Left lung (tissue), 10 donors: ENCODE results near the gene CDH13. TPM values are rescaled to one million over a fixed set of nuclear protein-coding genes. Genes with fewer than 3 reads are reported as not detected.

ENCODE experiments used
- ATAC-seq: fragments of 200-7000 bp; cut with Tn5 transposase; one replicate; pipeline ENCODE4 v1.9.1; 2020; ENCODE audit warnings: moderate library complexity
- DNase-seq, 4 donors: peaks; one replicate each; pipeline ENCODE4 v3.0.0-alpha.2; 2013 to 2020
- H3K27ac ChIP-seq, 2 donors: fragments of 200-600 bp; sonication (generic) in 1 of 2; one replicate each; pipeline versions ENCODE4 v1.5.0 to v1.8.0; 2020 to 2021
- H3K27me3 ChIP-seq, 2 donors: fragments of 200-600 bp; sonication (generic) in 1 of 2; one replicate each; pipeline versions ENCODE4 v1.5.0 to v1.8.0; 2020 to 2021
- H3K36me3 ChIP-seq, 2 donors: fragments of 200-600 bp; sonication (generic) in 1 of 2; one replicate each; pipeline versions ENCODE4 v1.5.0 to v1.8.0; 2020 to 2021
- H3K4me1 ChIP-seq, 2 donors: fragments of 200-600 bp; one replicate each; pipeline ENCODE4 v1.8.0; 2021
- H3K4me3 ChIP-seq, 2 donors: fragments of 200-600 bp; sonication (generic) in 1 of 2; one replicate each; pipeline versions ENCODE4 v1.5.0 to v1.8.0; 2020 to 2021; ENCODE audit warnings: mild to moderate bottlenecking in 1 of 2
- H3K9me3 ChIP-seq, 2 donors: fragments of 200-600 bp; sonication (generic) in 1 of 2; one replicate each; pipeline versions ENCODE4 v1.5.0 to v1.8.0; 2020 to 2021
- intact Hi-C, 2 donors: fragments of 100-400 bp; cut with DNase I; formaldehyde crosslinking; loops; one replicate each; pipeline versions ENCODE4 v1.11.2 to v1.14.2; 2022
- polyA plus RNA-seq, 6 donors: library from polyadenylated mRNA; unstranded; fragments of 120-200 nt; gene quantifications; one replicate each; pipeline ENCODE4 v1.2.1, GENCODE V29; 2013; ENCODE audit not compliant: insufficient read length in 6 of 6
- total RNA-seq, 2 donors: library from RNA; stranded (reverse); fragmentation: NEBNext Ultra II Directional; extraction: Animal tissue kit (Norgen Biotek cat#: 25700); gene quantifications; one replicate each; pipeline ENCODE4 v1.2.1, GENCODE V29; 2021
- TF ChIP-seq, protein P1 (sequence below), 2 donors: fragments of 200-600 bp; sonication (generic) in 1 of 2; IDR thresholded peaks; one replicate each; pipeline versions ENCODE4 v1.5.0 to v1.8.0; 2021; ENCODE audit warnings: antibody characterized with exemption in 2 of 2
- donor health status: DM: no; HTN: yes; CAD: no.
- donor health status: DM: no; HTN: no; CAD: no.

Gene CDH13
- total and polyA plus RNA-seq, 8 donors: 2.7 to 20.3 (median 3.2) TPM

DNA sequence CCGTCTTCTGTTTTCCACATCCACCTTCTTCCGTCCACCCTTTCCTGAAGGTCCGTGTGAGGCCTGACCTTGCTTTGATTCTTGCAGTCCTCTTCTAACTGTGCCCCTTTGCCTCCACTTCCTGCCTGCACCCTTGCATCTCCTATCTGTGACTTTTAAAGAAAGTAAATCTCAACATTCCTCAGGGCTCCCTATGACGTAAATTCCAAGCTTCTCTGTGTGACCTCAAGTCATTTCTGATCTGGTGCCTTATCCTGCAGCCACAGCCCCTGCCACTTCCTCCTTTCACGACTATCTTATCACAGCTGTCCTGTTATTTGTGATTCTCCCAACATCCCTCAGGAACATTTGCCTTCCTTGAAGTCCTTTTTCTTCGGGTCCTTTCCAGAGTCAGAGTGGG, 520.5 kb downstream of the CDH13 start:
- H3K27ac ChIP-seq: no peak overlapping the region
- no peaks in the 10 kb centered on the region for H3K4me1 ChIP-seq
- DNase-seq (no peak), ATAC-seq (no peak)
- TF ChIP-seq, protein P1, sequence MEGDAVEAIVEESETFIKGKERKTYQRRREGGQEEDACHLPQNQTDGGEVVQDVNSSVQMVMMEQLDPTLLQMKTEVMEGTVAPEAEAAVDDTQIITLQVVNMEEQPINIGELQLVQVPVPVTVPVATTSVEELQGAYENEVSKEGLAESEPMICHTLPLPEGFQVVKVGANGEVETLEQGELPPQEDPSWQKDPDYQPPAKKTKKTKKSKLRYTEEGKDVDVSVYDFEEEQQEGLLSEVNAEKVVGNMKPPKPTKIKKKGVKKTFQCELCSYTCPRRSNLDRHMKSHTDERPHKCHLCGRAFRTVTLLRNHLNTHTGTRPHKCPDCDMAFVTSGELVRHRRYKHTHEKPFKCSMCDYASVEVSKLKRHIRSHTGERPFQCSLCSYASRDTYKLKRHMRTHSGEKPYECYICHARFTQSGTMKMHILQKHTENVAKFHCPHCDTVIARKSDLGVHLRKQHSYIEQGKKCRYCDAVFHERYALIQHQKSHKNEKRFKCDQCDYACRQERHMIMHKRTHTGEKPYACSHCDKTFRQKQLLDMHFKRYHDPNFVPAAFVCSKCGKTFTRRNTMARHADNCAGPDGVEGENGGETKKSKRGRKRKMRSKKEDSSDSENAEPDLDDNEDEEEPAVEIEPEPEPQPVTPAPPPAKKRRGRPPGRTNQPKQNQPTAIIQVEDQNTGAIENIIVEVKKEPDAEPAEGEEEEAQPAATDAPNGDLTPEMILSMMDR (IDR thresholded peaks at IDR 0.05): no peak
- no peaks in the 10 kb centered on the region for H3K36me3 ChIP-seq
- H3K4me3 ChIP-seq: no peak overlapping the region
- no peaks in the 10 kb centered on the region for H3K9me3 ChIP-seq
- peaks cover 0 to 7% of the 10 kb centered on the region in 2 donors for H3K27me3 ChIP-seq
- intact Hi-C loops: no loop called here

DNA sequence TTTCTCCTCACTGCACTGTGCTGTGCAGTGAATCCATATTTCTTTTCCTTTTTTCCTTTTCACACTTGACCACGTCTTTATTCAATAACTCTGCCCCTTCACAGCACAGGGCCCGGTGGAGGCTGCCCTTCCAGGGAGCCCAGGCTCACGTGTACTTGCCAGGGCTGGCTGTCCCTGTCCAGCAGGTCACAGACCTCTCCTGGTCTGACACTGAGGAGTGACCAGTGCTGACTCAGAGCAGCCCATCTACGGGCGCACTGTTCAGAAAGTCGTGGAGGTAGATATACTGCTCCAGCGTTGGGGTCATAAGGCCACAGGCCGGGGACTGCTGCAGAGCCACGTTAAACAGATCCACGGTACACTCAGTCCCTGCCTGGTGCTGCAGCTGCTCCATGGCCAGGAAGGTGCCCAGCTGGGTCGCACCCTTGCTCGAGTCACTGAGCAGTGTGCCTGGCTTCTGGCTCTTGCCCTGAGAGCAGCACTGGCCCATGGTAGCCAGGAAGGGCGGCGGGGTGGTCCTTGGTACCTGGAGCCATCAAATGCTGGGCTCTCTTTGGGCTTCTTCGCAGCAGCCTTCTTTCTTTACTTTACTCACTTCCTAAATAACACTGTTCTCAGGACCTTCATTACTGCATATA, 531.7 kb downstream of the CDH13 start:
- TF ChIP-seq, protein P1 (IDR thresholded peaks at IDR 0.05): no peak
- H3K36me3 ChIP-seq: no peaks in the 10 kb centered on the region
- no peak for ATAC-seq
- H3K4me1 ChIP-seq: no peaks in the 10 kb centered on the region
- H3K27me3 ChIP-seq: no peaks in the 10 kb centered on the region
- intact Hi-C loops: no loop called here
- peak in 1 of 4 donors; percentile 56 for DNase-seq
- H3K27ac ChIP-seq: no peak overlapping the region
- peaks cover 0 to 2% of the 10 kb centered on the region in 2 donors for H3K9me3 ChIP-seq
- no peak overlapping the region for H3K4me3 ChIP-seq

DNA sequence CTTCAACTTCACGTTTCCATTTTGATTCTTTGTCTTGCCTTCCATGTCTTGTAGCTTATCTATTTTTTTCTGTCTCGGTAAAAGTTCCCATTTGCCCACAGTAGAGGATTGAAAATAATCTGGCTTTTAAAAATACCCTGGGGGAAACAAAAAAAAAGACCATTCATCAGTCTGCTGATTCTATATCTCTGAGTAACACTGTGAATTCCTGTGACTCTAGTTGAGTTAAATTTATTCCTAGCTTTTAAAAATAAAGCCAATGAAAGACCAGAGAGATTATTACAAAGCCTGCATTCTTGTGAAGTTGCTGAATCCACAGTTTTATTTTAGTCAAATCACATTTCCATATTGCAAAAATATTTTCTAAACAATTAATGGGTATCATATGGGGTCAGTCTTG, 532.3 kb downstream of the CDH13 start:
- TF ChIP-seq, protein P1 (IDR thresholded peaks at IDR 0.05): no peak
- H3K9me3 ChIP-seq: no peaks in the 10 kb centered on the region
- intact Hi-C loops: no loop called here
- H3K27ac ChIP-seq: no peak overlapping the region
- H3K36me3 ChIP-seq: no peaks in the 10 kb centered on the region
- ATAC-seq: no peak
- no peaks in the 10 kb centered on the region for H3K27me3 ChIP-seq
- no peaks in the 10 kb centered on the region for H3K4me1 ChIP-seq
- no peak overlapping the region for H3K4me3 ChIP-seq
- DNase-seq: no peak

DNA sequence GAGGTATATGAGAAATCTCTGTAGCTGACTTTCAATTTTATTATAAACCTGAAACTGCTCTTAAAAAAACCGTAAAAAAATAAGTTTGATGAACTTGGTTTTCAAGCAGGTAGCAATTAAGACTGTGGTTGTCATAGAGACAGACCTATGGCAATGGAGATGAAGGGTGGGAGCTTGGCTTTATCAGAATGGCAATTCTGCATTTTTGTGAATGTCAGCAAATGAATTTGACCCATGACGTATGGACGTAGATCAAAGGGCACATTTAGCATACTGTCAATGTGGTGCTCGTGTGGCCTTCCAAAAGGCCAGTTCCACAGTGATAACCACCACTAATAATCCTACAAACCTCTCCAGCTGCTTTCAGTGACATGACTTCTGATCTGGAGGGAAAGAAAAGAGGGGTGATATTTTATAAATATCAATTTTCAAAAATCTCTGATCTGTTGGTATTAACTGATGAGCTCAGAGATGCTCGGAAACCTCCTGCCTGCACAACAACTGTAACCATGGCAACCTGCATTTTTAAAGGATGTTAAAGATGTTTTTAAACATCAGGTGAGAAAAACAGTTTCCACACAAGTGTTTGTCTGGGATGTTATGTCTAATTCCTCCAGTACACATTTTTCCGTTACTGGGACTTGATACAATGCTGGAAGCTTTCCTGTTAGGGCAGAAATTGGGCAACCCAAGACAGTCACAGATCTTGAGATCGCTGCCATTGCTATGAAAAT, 533.7 kb downstream of the CDH13 start:
- no peak overlapping the region for H3K4me3 ChIP-seq
- no peaks in the 10 kb centered on the region for H3K27me3 ChIP-seq
- DNase-seq (no peak), ATAC-seq (no peak)
- H3K9me3 ChIP-seq: no peaks in the 10 kb centered on the region
- no peaks in the 10 kb centered on the region for H3K36me3 ChIP-seq
- intact Hi-C loops: no loop called here
- H3K4me1 ChIP-seq: no peaks in the 10 kb centered on the region
- TF ChIP-seq, protein P1 (IDR thresholded peaks at IDR 0.05): no peak
- no peak overlapping the region for H3K27ac ChIP-seq

DNA sequence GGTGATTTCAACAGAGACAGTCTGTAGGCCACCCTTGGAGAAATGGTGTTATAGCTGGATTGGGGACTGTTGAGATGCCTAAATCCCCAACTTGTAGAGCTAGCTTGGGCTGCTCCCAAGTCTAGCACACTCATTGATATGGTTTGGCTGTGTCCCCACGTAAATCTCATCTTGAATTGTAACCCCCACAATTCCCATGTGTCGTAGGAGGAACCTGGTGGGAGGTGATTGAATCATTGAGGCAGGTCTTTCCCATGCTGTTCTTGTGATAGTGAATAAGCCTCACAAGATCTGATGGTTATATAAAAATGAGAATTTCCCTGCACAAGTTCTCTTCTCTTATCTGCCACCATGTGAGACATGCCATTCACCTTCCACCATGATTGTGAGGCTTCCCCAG, 536.0 kb downstream of the CDH13 start:
- intact Hi-C loops: no loop called here
- H3K4me3 ChIP-seq: no peak overlapping the region
- ATAC-seq (no peak), DNase-seq (no peak)
- no peaks in the 10 kb centered on the region for H3K27me3 ChIP-seq
- no peak overlapping the region for H3K27ac ChIP-seq
- no peaks in the 10 kb centered on the region for H3K36me3 ChIP-seq
- no peaks in the 10 kb centered on the region for H3K4me1 ChIP-seq
- TF ChIP-seq, protein P1 (IDR thresholded peaks at IDR 0.05): no peak
- no peaks in the 10 kb centered on the region for H3K9me3 ChIP-seq
